Measurements from ENCODE around the gene THSD7A.

DNA sequence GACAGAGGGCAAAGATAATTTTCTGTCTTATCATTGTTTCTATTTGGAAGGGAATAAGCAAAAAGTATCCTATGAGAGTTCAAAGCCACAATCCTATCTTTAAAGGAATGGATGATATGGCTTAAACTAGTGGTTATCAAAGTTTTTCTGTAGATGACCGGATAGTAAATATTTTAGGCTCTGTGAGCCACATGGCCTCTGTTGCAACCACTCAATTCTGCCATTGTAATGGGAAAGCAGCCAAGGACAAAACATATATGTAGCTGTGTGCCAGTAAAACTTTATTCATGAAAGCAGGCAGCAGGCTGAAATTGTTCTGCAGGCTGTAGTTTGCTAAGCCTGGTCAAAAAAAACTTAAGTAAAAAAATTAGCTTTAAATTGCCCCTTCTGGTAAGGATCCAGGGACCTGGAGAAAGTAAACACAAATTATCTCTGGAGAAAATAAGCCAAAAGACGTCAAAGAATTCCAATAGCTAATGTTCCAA lies 73.3 kb downstream of the THSD7A start:
- TF ChIP-seq POLR2A (IDR thresholded peaks at IDR 0.05; ENCODE audit: low read depth, low read length): no peak
- TF ChIP-seq POLR2AphosphoS5 (IDR thresholded peaks at IDR 0.05; ENCODE audit: low read depth, low read length): no peak

All from GM12892 (cell line).